Ishikawa (cell line): ENCODE measurements around the gene ORAI1.

ENCODE experiments used
- CEBPB ChIP-seq: IDR thresholded peaks from 2 replicates; pipeline ENCODE4 v1.6.1; 2012
- CREB1 ChIP-seq: IDR thresholded peaks from 2 replicates; pipeline ENCODE4 v1.6.1; 2012; ENCODE audit warnings: low read depth
- EGR1 ChIP-seq: IDR thresholded peaks from 2 replicates; pipeline ENCODE4 v1.6.1; 2012
- EP300 ChIP-seq: IDR thresholded peaks from 2 replicates; pipeline ENCODE4 v1.6.1; 2012; ENCODE audit warnings: borderline replicate concordance
- FOXM1 ChIP-seq: IDR thresholded peaks from 2 replicates; pipeline ENCODE4 v1.6.1; 2012; ENCODE audit warnings: low read depth, borderline replicate concordance
- RAD21 ChIP-seq: IDR thresholded peaks from 2 replicates; pipeline ENCODE4 v1.6.1; 2012; ENCODE audit warnings: low read depth
- TAF1 ChIP-seq: IDR thresholded peaks from 2 replicates; pipeline ENCODE4 v1.6.1; 2012; ENCODE audit warnings: low read depth, mild to moderate bottlenecking
- TF ChIP-seq, protein P1 (sequence below): IDR thresholded peaks from 2 replicates; pipeline ENCODE4 v1.6.1; 2012

DNA sequence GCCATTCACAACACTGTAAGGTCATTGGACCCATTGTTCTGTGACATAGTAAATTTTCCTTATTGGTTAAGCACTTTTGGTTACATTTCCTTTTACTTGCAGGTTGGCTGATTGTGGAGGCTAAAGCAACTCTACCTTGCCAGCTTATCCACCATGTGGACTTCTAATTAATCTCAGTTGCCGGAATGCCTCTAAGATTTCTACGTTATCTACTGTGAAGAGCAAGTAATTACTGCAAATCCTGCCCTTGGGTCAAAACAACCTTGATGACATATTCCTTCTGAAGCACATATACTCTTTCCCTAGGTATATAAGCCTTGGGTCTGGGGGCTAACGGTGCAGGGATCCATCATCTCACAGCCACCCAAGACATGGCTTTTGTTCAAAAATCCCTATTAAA lies 62.6 kb downstream of the ORAI1 start:
- TF ChIP-seq, protein P1, sequence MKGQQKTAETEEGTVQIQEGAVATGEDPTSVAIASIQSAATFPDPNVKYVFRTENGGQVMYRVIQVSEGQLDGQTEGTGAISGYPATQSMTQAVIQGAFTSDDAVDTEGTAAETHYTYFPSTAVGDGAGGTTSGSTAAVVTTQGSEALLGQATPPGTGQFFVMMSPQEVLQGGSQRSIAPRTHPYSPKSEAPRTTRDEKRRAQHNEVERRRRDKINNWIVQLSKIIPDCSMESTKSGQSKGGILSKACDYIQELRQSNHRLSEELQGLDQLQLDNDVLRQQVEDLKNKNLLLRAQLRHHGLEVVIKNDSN = no peak
- TF ChIP-seq TAF1 = no peak
- no peak for TF ChIP-seq RAD21
- no peak for TF ChIP-seq CEBPB
- TF ChIP-seq EGR1 = no peak
- no peak for TF ChIP-seq EP300
- no peak for TF ChIP-seq FOXM1
- no peak for TF ChIP-seq CREB1
